ENCODE measurements around the gene ACTN1.
A peak's percentile ranks its signal among the peaks of the same experiment; 100 is the strongest.

DNA sequence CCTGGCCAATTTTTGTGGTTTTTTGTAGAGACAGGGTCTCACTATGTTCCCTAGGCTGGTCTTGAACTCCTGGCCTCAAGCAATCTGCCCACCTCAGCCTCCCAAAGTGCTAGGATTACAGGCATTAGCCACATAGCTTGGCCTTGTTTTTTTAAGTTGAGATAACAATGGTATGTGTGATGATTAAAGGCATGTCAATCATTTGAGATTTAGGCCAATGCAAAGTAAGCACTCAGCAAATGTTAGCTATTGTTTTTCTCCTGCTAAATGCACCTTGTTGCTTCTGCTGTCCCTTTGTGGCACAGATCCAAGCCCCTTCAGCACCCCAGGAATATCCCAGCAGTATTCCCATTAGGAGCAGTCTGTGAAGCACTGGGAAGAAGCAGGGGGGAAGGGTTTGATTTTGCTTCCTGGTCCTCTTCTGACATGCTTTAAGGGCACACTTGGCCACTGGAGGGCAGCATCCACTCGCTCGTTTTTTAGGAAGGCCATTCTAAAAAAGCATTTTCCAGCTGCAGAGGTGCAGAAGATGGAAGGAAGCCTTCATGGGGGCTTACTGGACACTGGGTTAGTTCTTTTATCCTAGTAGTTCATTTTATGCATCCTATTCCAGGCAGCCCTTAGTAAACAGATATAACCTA lies 116.0 kb downstream of the ACTN1 start:
- TF ChIP-seq, protein P1, sequence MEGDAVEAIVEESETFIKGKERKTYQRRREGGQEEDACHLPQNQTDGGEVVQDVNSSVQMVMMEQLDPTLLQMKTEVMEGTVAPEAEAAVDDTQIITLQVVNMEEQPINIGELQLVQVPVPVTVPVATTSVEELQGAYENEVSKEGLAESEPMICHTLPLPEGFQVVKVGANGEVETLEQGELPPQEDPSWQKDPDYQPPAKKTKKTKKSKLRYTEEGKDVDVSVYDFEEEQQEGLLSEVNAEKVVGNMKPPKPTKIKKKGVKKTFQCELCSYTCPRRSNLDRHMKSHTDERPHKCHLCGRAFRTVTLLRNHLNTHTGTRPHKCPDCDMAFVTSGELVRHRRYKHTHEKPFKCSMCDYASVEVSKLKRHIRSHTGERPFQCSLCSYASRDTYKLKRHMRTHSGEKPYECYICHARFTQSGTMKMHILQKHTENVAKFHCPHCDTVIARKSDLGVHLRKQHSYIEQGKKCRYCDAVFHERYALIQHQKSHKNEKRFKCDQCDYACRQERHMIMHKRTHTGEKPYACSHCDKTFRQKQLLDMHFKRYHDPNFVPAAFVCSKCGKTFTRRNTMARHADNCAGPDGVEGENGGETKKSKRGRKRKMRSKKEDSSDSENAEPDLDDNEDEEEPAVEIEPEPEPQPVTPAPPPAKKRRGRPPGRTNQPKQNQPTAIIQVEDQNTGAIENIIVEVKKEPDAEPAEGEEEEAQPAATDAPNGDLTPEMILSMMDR (IDR thresholded peaks at IDR 0.05) = peak; percentile 86
- TF ChIP-seq ZFX (IDR thresholded peaks at IDR 0.05; ENCODE audit: borderline replicate concordance) = no peak

All from 22Rv1 (cell line).